Measurements from ENCODE around the gene TPPP. TPM values are rescaled to one million over a fixed set of nuclear protein-coding genes. Genes with fewer than 3 reads are reported as not detected.

The TPPP gene
- total and polyA plus RNA-seq, 2 donors (not counting 3 experiments of a cell fraction or from before 2014, with no cell fraction given), result 0.04 to 0.09 TPM

DNA sequence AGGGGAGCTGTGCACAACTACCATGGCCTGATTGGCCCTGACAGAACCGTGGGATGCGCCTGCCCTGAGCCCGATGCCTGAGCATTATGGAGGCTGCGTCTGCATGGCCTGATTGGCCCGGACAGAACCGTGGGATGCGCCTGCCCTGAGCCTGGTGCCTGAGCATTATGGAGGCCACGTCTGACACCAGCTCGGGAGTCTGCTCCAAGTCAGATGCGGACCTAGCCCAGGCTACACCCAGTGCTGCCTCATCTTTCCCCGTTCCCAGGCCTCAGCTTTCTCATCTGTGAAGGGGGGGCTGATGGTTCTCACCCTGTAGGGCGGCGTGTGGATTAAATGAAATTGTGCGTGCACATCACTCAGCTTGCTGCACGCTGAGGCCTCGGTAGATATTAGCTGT, 73.7 kb downstream of the TPPP start:
- no peaks in the 10 kb centered on the region for H3K4me1 ChIP-seq (ENCODE audit: control insufficient read depth, extremely low read depth, insufficient read depth, low read length)
- intact Hi-C loops (cut with micrococcal nuclease), result no loop called here
- CTCF ChIA-PET, result interaction anchor here (0.6 kb wide), 1 partner anchor 55 kb away, joined by 3 read pairs; no protein-coding TSS in a partner anchor
- dilution Hi-C loops (cut with MboI; ENCODE audit: extremely low pct_ligation_motif_present, low sequenced_read_pairs), result no loop called here
- FAIRE-seq (no peak), DNase-seq (ENCODE audit: low read depth, low spot score) (no peak)
- no peak overlapping the region for H3K4me3 ChIP-seq (replicated peaks in 1 of 3; ENCODE audit: insufficient read depth in 1 of 3, low read depth in 1 of 3, low read length in 3 of 3)
- no peaks in the 10 kb centered on the region for H4K20me1 ChIP-seq (replicated peaks; ENCODE audit: control insufficient read depth, extremely low read depth, insufficient read depth, low read length)
- peaks cover 0 to 8% of the 10 kb centered on the region in 2 experiments for H3K36me3 ChIP-seq (ENCODE audit: control insufficient read depth in 2 of 2, extremely low read depth in 1 of 2, insufficient read depth in 2 of 2, low read length in 2 of 2)
- no peaks in the 10 kb centered on the region for H3K27me3 ChIP-seq (ENCODE audit: control insufficient read depth in 2 of 2, insufficient read depth in 2 of 2, low read length in 2 of 2)
- POLR2A ChIA-PET, result no interaction called here
- BruUV-seq (replicated peaks), result no TSS peak
- H2AFZ ChIP-seq (ENCODE audit: low read depth, low read length), result no peak overlapping the region
- no peak overlapping the region for H3K9ac ChIP-seq (replicated peaks; ENCODE audit: extremely low read depth, insufficient read depth, low read length)
- H3K9me3 ChIP-seq (replicated peaks; ENCODE audit: control insufficient read depth, insufficient read depth, low read length), result no peaks in the 10 kb centered on the region
- H3K9me1 ChIP-seq (replicated peaks; ENCODE audit: control insufficient read depth, extremely low read depth, insufficient read depth, low read length), result no peaks in the 10 kb centered on the region
- TF ChIP-seq GATA2 (IDR thresholded peaks at IDR 0.05; ENCODE audit: insufficient read depth, insufficient read length, low read depth, low read length) (no peak), JUN (IDR thresholded peaks at IDR 0.05; ENCODE audit: borderline replicate concordance, insufficient read depth, insufficient read length, low read depth) (no peak), EZH2 (IDR thresholded peaks at IDR 0.05; ENCODE audit: borderline replicate concordance, low read depth, low read length, severe bottlenecking) (no peak), POLR2A (IDR thresholded peaks at IDR 0.05; ENCODE audit: low read depth, low read length) (no peak), POLR2AphosphoS5 (IDR thresholded peaks at IDR 0.05; ENCODE audit: insufficient read depth, low read depth, low read length) (no peak), FOS (IDR thresholded peaks at IDR 0.05; ENCODE audit: borderline replicate concordance, insufficient read depth, low read length) (no peak), MYC (IDR thresholded peaks at IDR 0.05; ENCODE audit: low read depth, low read length) (no peak)
- TF ChIP-seq, protein P1, sequence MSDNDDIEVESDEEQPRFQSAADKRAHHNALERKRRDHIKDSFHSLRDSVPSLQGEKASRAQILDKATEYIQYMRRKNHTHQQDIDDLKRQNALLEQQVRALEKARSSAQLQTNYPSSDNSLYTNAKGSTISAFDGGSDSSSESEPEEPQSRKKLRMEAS (IDR thresholded peaks at IDR 0.05; ENCODE audit: insufficient read depth, insufficient read length), result no peak
- TF ChIP-seq, protein P2, sequence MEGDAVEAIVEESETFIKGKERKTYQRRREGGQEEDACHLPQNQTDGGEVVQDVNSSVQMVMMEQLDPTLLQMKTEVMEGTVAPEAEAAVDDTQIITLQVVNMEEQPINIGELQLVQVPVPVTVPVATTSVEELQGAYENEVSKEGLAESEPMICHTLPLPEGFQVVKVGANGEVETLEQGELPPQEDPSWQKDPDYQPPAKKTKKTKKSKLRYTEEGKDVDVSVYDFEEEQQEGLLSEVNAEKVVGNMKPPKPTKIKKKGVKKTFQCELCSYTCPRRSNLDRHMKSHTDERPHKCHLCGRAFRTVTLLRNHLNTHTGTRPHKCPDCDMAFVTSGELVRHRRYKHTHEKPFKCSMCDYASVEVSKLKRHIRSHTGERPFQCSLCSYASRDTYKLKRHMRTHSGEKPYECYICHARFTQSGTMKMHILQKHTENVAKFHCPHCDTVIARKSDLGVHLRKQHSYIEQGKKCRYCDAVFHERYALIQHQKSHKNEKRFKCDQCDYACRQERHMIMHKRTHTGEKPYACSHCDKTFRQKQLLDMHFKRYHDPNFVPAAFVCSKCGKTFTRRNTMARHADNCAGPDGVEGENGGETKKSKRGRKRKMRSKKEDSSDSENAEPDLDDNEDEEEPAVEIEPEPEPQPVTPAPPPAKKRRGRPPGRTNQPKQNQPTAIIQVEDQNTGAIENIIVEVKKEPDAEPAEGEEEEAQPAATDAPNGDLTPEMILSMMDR (IDR thresholded peaks at IDR 0.05; ENCODE audit: extremely low read depth in 1 of 2, insufficient read depth in 1 of 2, low read depth in 1 of 2, low read length in 2 of 2), result no peak
- peaks cover 16% of the 10 kb centered on the region for H3K79me2 ChIP-seq (ENCODE audit: control insufficient read depth, insufficient read depth, low read length)
- no peak overlapping the region for H3K27ac ChIP-seq (ENCODE audit: insufficient read depth, low read depth, low read length)
- no peak overlapping the region for H3K4me2 ChIP-seq (ENCODE audit: insufficient read depth, low read length)
